OCI-LY3 (cell line): ENCODE results near the gene NOXA1.

Source experiments
- H2AFZ ChIP-seq: fragments of 200-600, 300-600 bp; shearing (Covaris generic); 2 replicates; pipeline ENCODE4 v1.6.0; 2014; ENCODE audit warnings: antibody characterized with exemption, low read depth, low read length
- H3K27ac ChIP-seq: fragments of 200-600, 300-600 bp; sonication (generic); 2 replicates; pipeline ENCODE4 v1.5.1; 2014; ENCODE audit warnings: mild to moderate bottlenecking, low read length, moderate library complexity, mixed read lengths
- H3K27me3 ChIP-seq: fragments of 200-600, 300-600 bp; sonication (generic); 2 replicates; pipeline ENCODE4 v1.6.1; 2014; ENCODE audit warnings: low read depth, low read length, mixed read lengths
- H3K36me3 ChIP-seq: fragments of 200-600, 300-600 bp; sonication (generic); replicated peaks from 2 replicates; pipeline ENCODE3; 2014; ENCODE audit warnings: low read depth, low read length, mixed read lengths
- H3K4me1 ChIP-seq: fragments of 300-600, 200-600 bp; sonication (generic); 2 replicates; pipeline ENCODE4 v1.6.1; 2014; ENCODE audit warnings: low read length, mixed read lengths
- H3K4me2 ChIP-seq: fragments of 200-600, 300-600 bp; sonication (generic); 2 replicates; pipeline ENCODE4 v1.6.1; 2014; ENCODE audit warnings: low read length, mixed read lengths
- H3K4me3 ChIP-seq: fragments of 300-600, 200-600 bp; sonication (generic); 2 replicates; pipeline ENCODE4 v1.5.1; 2014; ENCODE audit warnings: antibody characterized with exemption, mild to moderate bottlenecking, low read length, moderate library complexity
- H3K79me2 ChIP-seq: fragments of 300-600, 200-600 bp; shearing (Covaris generic); 2 replicates; pipeline ENCODE4 v1.6.1; 2014; ENCODE audit warnings: mild to moderate bottlenecking, low read length, mixed read lengths
- H3K9ac ChIP-seq: fragments of 300-600, 200-600 bp; shearing (Covaris generic); 2 replicates; pipeline ENCODE4 v1.6.0; 2014; ENCODE audit warnings: mild to moderate bottlenecking, low read length, moderate library complexity
- H3K9me3 ChIP-seq: fragments of 200-600, 300-600 bp; shearing (Covaris generic); 2 replicates; pipeline ENCODE4 v1.6.1; 2014; ENCODE audit warnings: low read length, mixed read lengths; ENCODE audit not compliant: insufficient read depth
- H4K20me1 ChIP-seq: fragments of 200-600, 300-600 bp; sonication (generic); 2 replicates; pipeline ENCODE4 v1.6.1; 2016; ENCODE audit warnings: low read length, mixed read lengths; ENCODE audit not compliant: insufficient read depth
- EZH2phosphoT487 ChIP-seq: fragments of 200-600 bp; shearing (Covaris generic); IDR thresholded peaks from 2 replicates; pipeline ENCODE4 v1.6.1; 2018; ENCODE audit warnings: antibody characterized with exemption, mixed run types, low read depth
- TF ChIP-seq, protein P1 (sequence below): fragments of 200-600, 300-600 bp; sonication (generic); IDR thresholded peaks from 2 replicates; pipeline ENCODE4 v1.5.1; 2014; ENCODE audit warnings: antibody characterized with exemption, low read length, low read depth

The NOXA1 gene

DNA sequence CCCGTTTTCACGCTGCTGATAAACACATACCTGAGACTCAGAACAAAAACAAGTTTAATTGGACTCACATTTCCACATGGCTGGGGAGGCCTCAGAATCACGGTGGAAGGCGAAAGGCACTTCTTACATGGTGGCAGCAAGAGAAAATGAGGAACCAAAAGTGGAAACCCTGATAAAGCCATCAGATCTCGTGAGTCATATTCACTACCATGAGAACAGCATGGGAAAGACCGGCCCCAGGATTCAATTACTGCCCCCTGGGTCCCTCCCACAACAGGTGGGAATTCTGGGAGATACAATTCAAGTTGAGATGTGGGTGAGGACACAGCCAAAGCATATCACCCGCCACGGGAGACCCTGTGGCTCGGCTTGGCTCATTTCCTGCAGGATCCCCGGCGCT lies 20.4 kb upstream of the NOXA1 start:
- Histone ChIP-seq H3K9me3 (no peaks in the 10 kb centered on the region), H3K9ac (no peak overlapping the region), H3K27me3 (no peaks in the 10 kb centered on the region; the same call in 1 of the 2 replicates), H2AFZ (no peak overlapping the region), H3K4me2 (no peak overlapping the region), H3K4me1 (no peaks in the 10 kb centered on the region), H3K36me3 (no peaks in the 10 kb centered on the region), H4K20me1 (no peaks in the 10 kb centered on the region), H3K27ac (no peak overlapping the region), H3K79me2 (no peaks in the 10 kb centered on the region), H3K4me3 (no peak overlapping the region)
- TF ChIP-seq, protein P1, sequence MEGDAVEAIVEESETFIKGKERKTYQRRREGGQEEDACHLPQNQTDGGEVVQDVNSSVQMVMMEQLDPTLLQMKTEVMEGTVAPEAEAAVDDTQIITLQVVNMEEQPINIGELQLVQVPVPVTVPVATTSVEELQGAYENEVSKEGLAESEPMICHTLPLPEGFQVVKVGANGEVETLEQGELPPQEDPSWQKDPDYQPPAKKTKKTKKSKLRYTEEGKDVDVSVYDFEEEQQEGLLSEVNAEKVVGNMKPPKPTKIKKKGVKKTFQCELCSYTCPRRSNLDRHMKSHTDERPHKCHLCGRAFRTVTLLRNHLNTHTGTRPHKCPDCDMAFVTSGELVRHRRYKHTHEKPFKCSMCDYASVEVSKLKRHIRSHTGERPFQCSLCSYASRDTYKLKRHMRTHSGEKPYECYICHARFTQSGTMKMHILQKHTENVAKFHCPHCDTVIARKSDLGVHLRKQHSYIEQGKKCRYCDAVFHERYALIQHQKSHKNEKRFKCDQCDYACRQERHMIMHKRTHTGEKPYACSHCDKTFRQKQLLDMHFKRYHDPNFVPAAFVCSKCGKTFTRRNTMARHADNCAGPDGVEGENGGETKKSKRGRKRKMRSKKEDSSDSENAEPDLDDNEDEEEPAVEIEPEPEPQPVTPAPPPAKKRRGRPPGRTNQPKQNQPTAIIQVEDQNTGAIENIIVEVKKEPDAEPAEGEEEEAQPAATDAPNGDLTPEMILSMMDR = no peak
- no peak for TF ChIP-seq EZH2phosphoT487

DNA sequence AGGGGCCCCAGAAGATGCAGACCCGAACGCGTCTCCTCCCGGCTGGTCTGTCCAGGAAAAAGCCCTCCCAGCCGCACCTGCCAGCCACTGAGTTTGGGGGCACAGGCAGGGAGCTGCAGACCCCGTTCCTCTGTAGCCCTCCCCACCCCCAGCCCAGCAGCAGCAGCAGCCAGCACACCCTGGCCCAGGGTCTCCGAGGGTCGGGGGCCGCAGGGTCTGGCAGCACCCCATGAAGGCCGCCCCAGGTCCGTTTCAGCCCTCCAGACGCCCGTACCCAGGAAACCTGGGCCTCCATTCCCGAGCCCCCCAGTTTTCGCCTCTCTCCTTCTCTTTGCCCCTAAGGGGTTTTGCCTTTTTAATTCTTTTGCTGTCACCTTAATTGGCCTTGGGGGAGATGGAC lies 19.9 kb upstream of the NOXA1 start:
- Histone ChIP-seq H3K36me3 (no peaks in the 10 kb centered on the region), H3K27ac (no peak overlapping the region), H3K79me2 (no peaks in the 10 kb centered on the region), H2AFZ (no peak overlapping the region), H3K4me2 (no peak overlapping the region), H3K4me1 (no peaks in the 10 kb centered on the region), H3K9ac (no peak overlapping the region), H3K27me3 (no peaks in the 10 kb centered on the region; the same call in 1 of the 2 replicates), H3K4me3 (no peak overlapping the region), H3K9me3 (no peaks in the 10 kb centered on the region), H4K20me1 (no peaks in the 10 kb centered on the region)
- TF ChIP-seq EZH2phosphoT487 = no peak

DNA sequence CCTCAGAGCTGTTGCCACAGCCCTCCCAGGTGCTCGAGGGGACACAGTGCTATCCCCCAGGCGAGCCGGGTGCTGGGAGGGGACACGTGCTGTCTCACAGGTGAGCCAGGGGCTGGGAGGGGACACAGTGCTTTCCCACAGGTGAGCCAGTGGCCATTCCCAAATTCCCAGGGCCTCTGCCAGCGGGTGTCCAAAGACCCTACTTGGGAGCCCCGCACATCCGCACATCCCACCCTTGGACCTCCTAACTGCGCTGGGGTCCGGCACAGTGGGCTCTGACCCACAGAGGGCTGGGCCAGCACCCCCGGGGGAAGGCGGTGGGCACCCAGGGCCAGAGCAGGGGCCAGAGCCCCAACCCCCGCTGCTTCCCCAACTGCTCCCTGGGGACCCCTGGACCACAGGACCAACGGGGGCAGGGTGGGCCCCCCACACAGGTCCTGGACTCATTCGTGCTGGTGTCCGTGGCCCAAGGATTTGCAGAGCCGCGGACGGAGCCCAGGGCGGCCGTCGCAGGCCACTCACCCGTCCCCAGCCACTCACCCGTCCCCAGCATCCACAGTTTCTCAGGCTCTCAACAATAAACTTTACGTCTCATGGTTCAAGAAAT lies 18.1 kb upstream of the NOXA1 start:
- Histone ChIP-seq H3K9me3 (no peaks in the 10 kb centered on the region), H3K36me3 (no peaks in the 10 kb centered on the region), H3K4me2 (no peak overlapping the region), H3K79me2 (no peaks in the 10 kb centered on the region), H3K27me3 (no peaks in the 10 kb centered on the region; the same call in 1 of the 2 replicates), H4K20me1 (no peaks in the 10 kb centered on the region), H3K4me1 (no peaks in the 10 kb centered on the region), H3K9ac (no peak overlapping the region), H3K4me3 (no peak overlapping the region), H2AFZ (no peak overlapping the region), H3K27ac (no peak overlapping the region)
- no peak for TF ChIP-seq EZH2phosphoT487
- TF ChIP-seq, protein P1 = no peak

DNA sequence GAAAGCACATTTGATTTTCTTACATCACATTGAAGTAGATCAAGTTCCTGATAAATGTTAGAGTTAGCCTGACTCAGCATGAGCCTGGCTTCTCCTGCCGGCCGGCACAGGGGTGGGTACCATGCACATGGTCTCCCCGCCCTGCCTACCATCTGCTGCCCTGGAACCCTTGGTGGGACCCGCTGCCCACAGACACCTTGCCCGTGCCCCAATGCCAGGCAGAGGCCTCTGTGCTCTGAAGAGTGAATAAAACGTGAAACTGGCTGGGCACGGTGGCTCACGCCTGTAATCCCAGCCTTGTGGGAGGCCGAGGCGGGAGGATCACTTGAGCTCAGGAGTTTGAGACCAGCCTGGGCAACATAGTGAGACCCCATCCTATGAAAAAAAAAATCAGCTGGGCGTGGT lies 17.5 kb upstream of the NOXA1 start:
- no peaks in the 10 kb centered on the region for H3K79me2 ChIP-seq
- TF ChIP-seq EZH2phosphoT487 = no peak
- TF ChIP-seq, protein P1 = no peak
- H2AFZ ChIP-seq = no peak overlapping the region
- H3K9me3 ChIP-seq = no peaks in the 10 kb centered on the region
- H3K4me2 ChIP-seq = no peak overlapping the region
- no peaks in the 10 kb centered on the region; the same call in 1 of the 2 replicates for H3K27me3 ChIP-seq
- no peak overlapping the region for H3K9ac ChIP-seq
- no peaks in the 10 kb centered on the region for H3K4me1 ChIP-seq
- H3K36me3 ChIP-seq = no peaks in the 10 kb centered on the region
- no peak overlapping the region for H3K27ac ChIP-seq
- no peak overlapping the region for H3K4me3 ChIP-seq
- H4K20me1 ChIP-seq = no peaks in the 10 kb centered on the region
